Left lobe of liver (tissue), 2 donors: ENCODE results near the gene DGKD. TPM values are rescaled to one million over a fixed set of nuclear protein-coding genes. Genes with fewer than 3 reads are reported as not detected.

Experiments
- ATAC-seq: fragments of 200-7000 bp; cut with Tn5 transposase; one replicate; pipeline ENCODE4 v1.9.1; 2020; ENCODE audit warnings: mild to moderate bottlenecking, moderate library complexity
- DNase-seq: peaks from one replicate; pipeline ENCODE4 v3.0.0-alpha.2; 2020; ENCODE audit warnings: low spot score
- total RNA-seq: library from RNA; stranded (reverse); gene quantifications from one replicate; pipeline ENCODE4 v1.2.1, GENCODE V29; 2021
- donor health status: DM: no; HTN: no; CAD: no; lungs with moderate emphysema.
- donor health status: DM: no; HTN: yes; CAD: no.

Gene DGKD, protein sequence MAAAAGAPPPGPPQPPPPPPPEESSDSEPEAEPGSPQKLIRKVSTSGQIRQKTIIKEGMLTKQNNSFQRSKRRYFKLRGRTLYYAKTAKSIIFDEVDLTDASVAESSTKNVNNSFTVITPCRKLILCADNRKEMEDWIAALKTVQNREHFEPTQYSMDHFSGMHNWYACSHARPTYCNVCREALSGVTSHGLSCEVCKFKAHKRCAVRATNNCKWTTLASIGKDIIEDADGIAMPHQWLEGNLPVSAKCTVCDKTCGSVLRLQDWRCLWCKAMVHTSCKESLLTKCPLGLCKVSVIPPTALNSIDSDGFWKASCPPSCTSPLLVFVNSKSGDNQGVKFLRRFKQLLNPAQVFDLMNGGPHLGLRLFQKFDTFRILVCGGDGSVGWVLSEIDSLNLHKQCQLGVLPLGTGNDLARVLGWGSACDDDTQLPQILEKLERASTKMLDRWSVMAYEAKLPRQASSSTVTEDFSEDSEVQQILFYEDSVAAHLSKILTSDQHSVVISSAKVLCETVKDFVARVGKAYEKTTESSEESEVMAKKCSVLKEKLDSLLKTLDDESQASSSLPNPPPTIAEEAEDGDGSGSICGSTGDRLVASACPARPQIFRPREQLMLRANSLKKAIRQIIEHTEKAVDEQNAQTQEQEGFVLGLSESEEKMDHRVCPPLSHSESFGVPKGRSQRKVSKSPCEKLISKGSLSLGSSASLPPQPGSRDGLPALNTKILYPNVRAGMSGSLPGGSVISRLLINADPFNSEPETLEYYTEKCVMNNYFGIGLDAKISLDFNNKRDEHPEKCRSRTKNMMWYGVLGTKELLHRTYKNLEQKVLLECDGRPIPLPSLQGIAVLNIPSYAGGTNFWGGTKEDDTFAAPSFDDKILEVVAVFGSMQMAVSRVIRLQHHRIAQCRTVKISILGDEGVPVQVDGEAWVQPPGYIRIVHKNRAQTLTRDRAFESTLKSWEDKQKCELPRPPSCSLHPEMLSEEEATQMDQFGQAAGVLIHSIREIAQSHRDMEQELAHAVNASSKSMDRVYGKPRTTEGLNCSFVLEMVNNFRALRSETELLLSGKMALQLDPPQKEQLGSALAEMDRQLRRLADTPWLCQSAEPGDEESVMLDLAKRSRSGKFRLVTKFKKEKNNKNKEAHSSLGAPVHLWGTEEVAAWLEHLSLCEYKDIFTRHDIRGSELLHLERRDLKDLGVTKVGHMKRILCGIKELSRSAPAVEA
- 17.9 TPM for total RNA-seq

DNA sequence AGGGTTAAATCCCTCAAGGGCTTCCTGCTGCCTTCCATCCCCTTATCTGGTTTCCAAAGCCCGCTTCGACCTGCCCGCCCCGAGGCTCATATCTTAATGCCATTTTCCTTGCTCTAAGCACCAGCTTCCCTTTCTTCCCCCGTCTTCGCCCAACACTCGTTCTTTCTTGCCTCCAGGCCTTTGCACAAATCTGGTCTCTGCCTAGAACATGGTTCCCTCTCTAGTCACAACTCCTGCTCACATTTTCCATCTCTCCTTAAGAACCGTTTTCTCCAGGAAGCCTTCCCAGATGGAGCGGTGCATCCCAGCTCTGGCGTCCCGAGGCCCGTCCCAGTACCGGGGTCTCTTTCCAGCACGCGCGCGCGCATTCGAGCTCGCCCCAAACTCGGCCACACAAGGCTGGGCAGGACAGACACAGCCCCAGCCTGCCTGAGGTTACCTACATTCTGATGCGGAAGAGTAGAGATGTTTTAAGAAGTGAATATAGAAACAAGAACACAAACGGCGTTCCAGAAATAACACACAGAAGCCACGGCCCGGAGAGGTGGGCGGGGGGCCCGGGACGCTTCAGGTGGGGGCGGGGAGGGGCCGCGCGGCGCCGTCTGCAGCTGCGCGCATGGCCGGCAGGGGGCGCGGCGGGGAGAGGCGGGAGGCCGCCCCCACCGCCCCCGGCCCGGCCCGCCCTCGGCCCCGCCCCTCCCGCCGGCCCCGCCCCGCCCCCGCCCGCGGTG lies at the start of gene DGKD:
Gene DGKD (plus strand): TSS at position 726 of the 731 bp plus-strand sequence. CDS start 25 bp downstream, outside the sequence.
- DNase-seq = peak; percentile 69

DNA sequence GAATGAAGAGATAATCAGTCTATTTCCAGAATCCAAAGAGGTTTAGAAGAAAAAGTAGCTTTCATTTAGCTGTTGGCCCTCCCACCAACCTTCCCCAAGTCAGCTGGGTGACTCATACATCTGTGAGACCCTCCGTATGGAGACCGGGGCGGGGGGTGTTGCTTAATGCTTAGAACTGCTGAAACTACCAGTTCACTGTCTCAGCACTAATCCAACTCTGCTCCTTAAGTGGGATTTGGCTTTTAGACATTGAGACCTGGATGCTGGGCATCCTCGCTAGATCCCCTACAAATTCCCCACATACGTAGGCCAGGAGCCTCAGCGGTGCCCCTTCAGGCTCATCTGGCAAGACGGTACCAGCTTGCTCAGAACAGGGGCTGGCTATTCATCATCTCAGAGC lies 46.7 kb upstream of the DGKD start, which contains the start of gene SAG:
Gene SAG (plus strand): TSS at position 252 of the 400 bp plus-strand sequence. CDS start 1,374 bp downstream, outside the sequence.
- ATAC-seq = no peak
- no peak for DNase-seq

More for the DNA sequence above, at the start of gene DGKD:
- peak; percentile 79 for ATAC-seq

DNA sequence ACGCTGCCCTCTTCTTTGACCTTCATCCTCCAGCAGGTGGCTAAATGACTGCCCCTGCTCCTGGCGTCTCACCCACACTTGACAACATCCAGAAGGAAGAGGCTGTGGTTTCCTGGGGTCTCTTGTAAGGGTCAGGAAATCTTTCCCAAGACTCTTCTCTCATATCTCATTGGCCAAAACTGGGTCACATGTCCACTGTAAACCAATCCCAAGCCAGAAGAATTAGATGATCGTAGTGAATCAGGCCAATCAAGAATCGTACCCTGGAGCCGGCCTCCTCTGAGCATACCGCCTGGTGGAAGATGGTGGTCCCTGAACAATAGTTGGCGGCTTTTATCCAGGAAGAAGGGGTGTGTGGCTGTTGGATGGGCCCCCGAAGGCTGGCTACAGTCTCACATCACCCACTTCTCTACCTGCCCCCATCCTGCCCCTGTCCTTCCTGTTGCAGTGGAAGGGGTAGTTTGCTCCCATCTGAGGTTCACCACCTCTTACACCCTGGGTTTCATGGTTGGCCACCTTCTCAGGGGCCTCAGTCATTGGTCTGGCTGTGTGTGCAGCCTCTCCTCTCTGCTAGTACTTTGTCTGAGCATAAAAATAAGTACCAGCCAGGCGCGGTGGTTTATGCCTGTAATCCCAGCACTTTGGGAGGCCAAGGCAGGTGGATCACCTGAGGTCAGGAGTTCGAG lies 42.9 kb upstream of the DGKD start:
- ATAC-seq (no peak), DNase-seq (no peak)

DNA sequence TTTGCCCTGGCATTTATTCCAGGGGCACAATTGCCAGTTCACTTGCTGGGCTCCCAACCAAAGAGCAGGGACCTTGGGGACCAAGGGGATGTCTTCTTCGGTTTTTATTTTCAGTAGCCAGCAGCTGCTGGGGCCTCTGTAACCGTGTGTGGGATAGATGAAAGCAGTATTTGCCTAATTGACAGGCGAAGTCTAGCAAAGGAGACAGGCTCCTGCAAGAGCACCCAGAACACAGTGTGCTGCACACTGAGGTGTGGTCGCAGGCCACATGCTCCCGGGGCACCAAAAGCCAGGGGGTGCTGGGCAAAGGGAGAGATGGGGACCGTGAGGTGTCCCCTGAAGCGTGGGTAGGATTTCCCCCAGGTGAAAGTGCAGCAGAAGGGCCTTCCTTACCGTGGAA lies 41.4 kb upstream of the DGKD start:
- no peak for ATAC-seq
- DNase-seq = no peak

DNA sequence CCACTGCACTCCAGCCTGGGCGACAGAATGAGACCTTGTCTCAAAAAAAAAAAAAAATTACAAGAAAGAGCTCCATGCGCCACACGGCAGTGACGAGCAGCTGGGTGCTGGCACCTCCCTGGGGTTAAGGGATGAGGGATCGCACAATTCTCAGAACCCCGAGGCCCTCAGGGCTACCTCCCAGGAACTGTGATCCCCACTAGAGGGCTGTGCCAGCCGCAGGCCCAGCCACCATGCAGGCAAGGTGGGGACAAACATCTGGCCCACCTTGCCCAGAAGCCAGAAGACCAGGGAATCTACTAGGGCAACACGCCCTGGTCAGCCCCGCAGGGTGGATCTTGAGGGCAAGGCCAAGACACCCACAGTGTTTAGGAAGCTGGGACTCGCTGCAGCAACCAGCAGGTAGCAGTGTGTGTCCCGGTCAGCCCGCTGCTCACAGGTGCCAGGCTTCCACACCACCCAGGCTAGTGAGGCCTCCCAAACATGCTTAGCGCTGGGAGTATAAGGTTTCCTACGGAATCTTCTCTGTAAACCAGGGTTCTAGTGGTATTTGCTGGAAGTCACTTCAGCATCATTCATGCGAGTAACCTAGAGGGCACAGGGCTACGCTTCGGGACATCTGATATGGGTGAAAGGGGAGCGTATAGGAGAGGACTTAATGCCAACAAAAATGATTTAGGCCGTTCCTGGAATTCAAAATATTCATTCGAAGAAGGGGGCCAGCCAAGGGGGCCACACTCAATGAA lies 39.9 kb upstream of the DGKD start:
- ATAC-seq (peak; percentile 31), DNase-seq (no peak)

DNA sequence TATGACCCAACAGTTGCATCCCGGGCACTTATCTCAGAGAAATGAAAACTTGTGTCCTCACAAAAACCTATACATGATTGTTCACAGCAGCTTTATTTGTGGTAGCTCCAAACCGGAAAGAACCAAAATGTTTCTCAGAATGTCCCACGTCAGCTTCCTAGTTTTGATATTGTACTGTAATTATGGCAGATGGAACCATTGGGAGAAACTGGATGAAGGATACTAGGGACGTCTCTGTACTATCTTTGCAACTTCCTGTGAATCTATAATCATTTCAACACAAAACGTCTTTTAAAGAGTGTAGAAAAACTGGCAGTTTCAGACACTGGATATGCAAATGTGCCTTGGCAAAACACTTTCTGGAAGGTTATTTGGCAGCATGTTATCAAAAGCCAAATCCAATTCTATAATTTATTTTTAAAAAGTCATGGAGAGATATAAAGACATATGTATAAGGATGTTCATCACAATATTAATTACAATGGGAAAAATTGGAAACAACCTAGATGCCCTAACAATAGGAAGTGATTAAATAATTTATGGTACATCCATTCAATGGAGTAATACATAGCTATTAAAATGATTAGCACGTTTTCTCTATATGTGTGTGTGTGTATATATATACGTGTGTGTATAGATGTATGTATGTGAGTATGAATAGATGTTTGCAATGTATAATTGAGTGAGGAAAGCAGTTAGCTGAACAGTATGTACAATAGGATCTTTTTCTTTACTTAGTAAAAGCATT lies 36.9 kb upstream of the DGKD start:
- ATAC-seq (no peak), DNase-seq (no peak)

DNA sequence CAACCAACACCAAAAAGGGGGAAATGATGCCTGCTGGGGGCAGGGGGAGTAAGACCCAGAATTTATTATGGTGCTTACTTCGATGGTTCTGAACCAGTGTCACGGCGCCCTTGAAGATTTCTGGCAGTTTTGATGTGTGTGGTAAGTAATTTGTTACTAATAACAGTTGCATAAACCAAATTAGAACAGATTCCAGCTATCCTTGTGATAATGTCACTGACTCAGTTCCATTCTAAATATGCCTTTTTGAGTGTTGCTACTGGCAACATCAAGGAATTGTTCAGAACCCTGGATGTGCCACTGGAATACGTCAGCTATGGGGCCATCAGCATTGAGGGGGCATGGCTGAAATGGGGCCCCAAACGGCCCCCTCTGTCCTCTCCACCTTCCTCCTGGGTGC lies 35.0 kb upstream of the DGKD start:
- no peak for DNase-seq
- no peak for ATAC-seq

DNA sequence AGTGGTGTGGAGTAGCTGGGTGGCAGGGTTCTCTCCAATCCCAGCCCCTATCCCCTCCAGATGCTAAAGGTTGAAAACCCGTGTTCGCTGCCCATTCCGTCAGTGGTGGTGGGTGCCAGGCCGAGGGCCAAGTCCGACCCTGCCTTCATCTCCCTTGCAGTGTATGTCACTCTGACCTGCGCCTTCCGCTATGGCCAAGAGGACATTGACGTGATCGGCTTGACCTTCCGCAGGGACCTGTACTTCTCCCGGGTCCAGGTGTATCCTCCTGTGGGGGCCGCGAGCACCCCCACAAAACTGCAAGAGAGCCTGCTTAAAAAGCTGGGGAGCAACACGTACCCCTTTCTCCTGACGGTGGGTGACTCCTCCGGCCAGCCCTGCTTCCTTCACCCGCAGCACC lies 33.8 kb upstream of the DGKD start:
- ATAC-seq = no peak
- DNase-seq = no peak

DNA sequence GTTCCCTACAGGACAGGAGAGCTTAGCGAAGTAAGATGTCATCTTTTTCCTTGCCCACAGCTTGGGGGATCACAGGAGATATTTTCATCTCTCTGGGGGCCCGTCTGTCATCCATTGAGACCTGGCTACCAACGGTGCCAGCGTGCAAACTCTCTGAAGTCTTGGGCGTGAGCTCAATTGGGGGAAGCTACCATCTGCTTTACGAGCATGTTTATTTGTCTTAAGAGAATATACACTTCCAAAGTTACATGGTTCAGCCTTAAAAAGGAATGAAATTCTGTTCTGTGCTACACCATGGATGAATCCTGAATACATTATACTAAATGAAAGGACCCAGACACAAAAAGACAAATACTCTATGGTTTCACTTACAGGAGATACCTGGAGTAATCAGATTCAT lies 33.1 kb upstream of the DGKD start:
- no peak for DNase-seq
- ATAC-seq = no peak

DNA sequence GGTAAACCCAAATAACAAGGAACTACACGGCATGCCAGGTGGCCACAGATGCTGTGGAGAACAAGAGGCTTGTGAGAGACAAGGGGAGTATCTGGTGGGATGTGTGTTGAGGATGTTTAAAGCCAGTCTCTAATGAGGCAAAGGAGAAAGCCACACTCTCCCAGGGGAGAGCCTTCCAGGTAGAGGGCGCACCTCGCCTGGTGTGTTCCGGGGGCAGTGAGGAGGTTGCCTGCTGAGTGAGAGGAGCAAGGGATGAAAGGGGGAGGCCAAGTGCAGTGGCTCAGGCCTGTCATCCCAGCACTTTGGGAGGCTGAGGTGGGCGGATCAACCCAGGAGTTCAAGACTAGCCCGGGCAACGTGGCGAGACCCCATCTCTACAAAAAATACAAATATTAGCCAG lies 30.4 kb upstream of the DGKD start:
- ATAC-seq (peak; percentile 64), DNase-seq (no peak)

DNA sequence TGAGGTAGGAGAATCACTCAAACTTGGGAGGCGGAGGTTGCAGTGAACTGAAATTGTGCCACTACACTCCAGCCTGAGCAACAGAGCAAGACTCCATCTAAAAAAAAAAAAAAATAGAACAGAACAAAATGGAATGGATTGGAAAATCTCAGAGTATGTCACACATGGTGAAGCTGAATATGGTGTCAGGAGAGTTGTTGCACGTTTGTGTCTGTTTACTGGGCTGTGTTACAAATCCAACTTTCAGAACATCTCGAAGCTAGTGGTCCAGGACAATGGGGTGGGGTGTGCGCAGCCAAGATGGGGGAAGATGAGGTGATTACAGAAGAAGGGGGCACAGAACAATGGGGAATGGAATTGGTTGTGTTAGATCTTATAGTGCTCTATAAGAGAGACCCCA lies 29.0 kb upstream of the DGKD start:
- no peak for ATAC-seq
- DNase-seq = no peak

DNA sequence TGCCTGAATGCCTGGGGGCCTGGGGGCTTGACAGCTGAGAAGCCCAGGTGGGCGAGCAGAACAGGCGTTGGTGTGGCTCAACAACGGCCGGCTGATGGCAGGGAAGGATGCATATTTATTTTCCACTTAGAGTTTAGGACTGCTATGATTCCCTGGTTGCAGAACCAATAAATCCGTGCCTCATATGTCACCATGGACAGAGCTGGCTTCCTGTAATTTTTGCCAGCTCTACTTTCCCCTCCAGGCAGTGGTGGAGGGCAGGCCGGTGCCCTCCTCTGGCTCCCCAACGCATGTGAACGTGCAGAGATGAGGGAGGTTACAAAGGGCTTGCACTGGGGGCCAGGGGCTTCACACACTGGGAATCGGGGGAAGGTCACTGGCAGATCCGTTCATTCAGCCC lies 28.5 kb upstream of the DGKD start:
- ATAC-seq (no peak), DNase-seq (no peak)

DNA sequence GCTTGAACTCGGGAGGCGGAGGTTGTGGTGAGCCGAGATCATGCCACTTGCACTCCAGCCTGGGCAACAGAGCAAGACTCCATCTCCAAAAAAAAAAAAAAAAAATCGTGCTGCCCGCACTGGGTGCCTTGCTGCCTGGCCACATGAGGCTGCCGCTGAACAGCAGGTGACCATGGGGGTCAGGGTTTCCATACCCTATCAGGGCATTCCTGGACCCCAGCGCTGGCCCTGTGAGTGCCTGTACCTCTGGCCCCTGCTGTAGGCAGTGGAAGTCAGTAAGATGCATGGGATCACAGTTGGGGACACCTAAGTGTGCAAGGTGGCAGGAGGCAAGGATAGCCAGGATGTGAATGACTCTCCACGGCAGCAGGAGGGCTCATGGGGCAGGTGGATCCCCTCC lies 27.8 kb upstream of the DGKD start:
- ATAC-seq (no peak), DNase-seq (no peak)

DNA sequence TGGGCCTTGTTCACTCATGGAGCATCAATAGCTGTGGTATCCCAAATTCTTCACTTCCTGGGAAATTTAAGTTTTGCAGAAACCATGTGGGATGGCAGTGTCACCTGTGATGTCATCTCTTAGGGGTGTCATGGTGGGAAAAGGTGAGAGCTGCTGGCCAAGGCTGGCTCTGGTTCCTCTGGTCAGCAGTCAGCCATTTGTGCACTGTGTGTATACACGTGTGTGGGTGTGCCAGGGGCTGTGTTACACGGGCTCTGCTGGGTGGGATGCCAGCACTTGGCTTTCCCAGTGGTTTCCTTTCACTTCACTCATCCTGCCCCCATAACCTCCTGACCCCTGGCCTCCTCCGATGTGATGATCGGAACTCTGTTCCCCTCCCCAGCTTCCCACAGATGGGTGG lies 25.4 kb upstream of the DGKD start:
- no peak for DNase-seq
- ATAC-seq = no peak

DNA sequence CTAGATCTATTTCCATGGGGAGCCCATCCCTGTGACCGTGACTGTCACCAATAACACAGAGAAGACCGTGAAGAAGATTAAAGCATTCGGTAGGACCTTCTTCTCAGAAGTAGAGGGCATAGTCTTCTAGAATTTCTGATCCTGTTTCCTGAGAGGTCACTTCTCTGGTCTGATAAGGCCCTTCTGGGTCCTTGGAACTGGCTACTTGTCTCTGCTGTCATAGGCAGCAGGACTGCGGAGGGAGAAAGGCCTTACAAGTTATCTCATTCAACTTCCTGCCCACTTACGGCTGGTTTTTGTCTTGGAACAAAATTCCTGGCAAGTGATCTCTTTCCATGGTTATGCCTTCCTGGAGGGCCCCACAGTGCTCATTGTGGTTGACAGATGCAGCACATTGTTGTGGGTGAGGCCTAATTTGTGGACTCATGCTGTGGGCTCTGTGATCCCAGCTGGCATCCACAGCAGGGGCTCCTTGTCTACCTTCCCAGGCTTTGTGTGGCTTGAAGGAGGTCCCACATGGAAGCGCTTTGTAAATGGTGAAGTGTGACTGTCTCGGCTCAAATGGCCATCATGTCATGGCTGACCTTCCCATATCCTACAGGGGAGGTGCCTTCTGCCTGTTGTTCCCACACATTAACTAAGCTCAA lies 24.7 kb upstream of the DGKD start:
- no peak for DNase-seq
- ATAC-seq = peak; percentile 41

DNA sequence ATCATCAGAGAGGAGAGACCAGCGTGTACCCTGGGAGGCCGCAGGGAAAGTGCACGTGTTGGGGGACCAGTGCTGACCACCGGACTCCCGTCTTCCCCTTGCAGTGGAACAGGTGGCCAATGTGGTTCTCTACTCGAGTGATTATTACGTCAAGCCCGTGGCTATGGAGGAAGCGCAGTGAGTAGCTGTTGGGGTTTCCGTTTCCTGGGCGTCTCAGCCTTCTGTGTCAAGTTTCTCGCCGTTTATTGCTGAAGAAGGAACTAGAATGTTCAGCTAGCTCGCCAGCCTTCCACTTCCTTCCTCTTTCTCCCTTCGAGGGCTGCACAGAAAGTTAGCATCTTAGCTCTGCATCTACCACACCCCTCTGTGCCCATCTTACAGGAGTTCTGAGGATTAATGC lies 22.8 kb upstream of the DGKD start:
- DNase-seq (peak; percentile 65), ATAC-seq (peak; percentile 61)

DNA sequence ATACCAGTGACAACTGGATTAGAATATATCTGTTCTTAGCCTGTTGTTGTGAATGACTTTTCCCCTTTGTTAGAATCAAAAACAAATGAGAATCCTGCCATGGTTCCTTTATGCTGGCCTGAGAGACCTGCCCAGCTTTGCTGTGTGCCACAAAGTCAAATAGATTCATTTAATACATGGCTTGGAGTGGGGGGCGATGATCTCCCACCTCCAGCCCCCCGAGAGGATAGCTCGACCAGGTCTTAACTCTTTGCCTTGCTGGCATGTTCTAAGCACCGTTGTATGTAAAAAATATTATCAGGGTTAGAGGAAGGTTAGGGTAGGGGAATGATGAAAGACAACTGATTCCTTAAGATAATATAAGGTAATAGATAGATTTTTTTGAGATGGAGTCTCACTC lies 22.2 kb upstream of the DGKD start:
- no peak for ATAC-seq
- DNase-seq = no peak

DNA sequence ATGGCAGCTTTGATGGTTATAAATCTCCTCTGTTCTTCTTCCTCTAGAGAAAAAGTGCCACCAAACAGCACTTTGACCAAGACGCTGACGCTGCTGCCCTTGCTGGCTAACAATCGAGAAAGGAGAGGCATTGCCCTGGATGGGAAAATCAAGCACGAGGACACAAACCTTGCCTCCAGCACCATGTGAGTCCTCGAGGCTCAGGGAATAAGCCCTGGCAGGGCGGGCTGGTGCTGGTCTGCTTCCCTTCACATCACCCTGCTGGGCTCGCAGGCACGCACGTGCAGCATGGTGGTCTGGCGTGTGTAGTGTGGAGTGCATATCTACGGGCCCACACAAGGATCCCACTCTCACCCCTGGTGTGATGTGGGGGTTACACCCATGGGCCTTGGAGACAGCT lies 19.4 kb upstream of the DGKD start:
- no peak for DNase-seq
- ATAC-seq = no peak
